ENCODE data around the gene ZDHHC7.

Gene ZDHHC7

DNA sequence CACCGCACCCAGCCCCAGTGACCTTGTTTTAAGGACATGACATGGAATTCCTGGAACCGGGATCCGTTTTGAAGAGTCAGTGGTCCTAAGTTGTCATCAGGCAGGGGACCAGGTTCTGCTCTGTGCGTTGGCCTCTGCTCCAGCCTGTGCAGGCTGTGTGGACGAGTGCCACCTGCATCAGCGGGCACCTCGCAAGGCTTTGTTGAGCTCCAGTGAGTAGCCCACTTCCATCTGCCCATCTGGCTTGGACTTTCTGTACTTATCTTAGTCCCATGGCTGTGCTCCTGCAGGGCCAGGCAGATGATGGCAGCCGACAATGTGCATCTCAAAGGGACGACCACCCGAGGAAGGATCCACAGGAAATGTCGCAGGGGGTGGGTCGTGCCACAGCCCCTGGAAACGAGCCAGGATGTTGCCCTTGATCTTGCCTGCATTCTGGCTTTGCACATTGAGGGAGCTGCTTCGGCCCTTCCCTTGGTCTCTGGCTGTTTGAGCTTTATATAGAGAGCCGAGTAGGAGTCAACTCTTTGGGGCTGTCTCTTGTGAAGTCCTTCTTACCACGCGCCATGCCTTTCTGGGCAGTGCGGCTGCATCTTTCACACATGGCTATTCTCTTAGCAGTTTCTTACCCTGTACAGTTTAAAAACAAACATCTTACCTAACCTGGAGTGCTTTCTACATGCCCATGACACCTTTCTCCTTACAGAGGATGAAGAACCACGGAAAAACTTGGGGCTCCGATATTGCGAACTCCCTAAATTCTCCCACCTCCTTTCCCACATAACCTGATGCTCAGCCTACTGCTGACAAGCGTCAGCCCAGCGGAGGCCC is 34.5 kb upstream of the ZDHHC7 start:
- TF ChIP-seq, protein P1, sequence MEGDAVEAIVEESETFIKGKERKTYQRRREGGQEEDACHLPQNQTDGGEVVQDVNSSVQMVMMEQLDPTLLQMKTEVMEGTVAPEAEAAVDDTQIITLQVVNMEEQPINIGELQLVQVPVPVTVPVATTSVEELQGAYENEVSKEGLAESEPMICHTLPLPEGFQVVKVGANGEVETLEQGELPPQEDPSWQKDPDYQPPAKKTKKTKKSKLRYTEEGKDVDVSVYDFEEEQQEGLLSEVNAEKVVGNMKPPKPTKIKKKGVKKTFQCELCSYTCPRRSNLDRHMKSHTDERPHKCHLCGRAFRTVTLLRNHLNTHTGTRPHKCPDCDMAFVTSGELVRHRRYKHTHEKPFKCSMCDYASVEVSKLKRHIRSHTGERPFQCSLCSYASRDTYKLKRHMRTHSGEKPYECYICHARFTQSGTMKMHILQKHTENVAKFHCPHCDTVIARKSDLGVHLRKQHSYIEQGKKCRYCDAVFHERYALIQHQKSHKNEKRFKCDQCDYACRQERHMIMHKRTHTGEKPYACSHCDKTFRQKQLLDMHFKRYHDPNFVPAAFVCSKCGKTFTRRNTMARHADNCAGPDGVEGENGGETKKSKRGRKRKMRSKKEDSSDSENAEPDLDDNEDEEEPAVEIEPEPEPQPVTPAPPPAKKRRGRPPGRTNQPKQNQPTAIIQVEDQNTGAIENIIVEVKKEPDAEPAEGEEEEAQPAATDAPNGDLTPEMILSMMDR (IDR thresholded peaks at IDR 0.05; ENCODE audit: control extremely low read depth, extremely low read depth, low read depth, missing control alignments): no peak
- ChIA-PET POLR2A (no interaction called here), CTCF (interaction anchor here (1.3 to 1.9 kb wide), 4 partner anchors 10 to 44 kb away, joined by 3 to 8 read pairs (median 4); no protein-coding TSS in a partner anchor)
- DNase-seq (ENCODE audit: extremely low spot score): no peak

DNA sequence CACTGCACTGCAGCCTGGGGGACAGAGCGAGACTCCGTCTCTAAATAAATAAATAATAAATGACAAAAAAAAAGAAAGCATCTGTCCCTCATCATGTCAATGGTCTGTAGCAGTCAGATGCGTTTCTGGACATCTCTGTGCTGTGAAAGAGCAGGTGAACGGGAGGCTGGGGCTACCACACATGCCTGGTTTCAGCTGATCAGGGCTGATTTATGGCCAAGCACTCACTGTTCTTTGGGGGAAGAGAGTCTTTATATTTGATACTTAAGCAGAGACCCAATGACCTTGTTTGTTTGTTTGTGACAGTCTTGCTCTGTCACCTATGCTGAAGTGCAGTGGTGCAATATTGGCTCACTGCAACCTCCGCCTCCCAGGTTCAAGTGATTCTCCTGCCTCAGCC is 33.7 kb upstream of the ZDHHC7 start:
- ChIA-PET POLR2A (no interaction called here), CTCF (interaction anchor here (1.3 kb wide), 1 partner anchor 41 kb away, joined by 3 read pairs; no protein-coding TSS in a partner anchor)
- no peak for DNase-seq (ENCODE audit: extremely low spot score)

DNA sequence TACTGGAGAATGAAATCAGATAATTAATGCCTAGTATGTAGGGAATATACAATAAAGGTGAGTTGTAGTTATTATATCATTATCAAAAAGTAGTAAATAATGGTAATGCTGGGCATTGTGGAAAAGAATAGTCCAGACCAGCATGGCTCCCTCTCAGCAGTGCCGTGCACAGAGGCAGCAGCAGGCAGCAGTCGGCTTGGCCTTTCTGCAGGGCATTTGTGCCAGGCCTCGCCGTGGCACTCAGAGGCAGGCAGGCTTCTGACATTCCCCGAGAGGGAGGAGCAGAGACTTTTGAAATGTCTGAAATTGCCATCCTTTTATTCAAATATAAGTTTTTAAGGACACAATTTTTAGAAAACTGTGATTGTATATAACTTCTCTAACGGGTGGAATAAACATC is 31.3 kb upstream of the ZDHHC7 start:
- ChIA-PET CTCF (interaction anchor here (1.3 to 1.4 kb wide), 2 partner anchors 8 to 14 kb away, joined by 4 read pairs; no protein-coding TSS in a partner anchor), POLR2A (interaction anchor here (0.6 kb wide), 1 partner anchor 1162 kb away, joined by 6 read pairs; no protein-coding TSS in a partner anchor)
- TF ChIP-seq, protein P1 (IDR thresholded peaks at IDR 0.05; ENCODE audit: control extremely low read depth, extremely low read depth, low read depth, missing control alignments): no peak
- no peak for DNase-seq (ENCODE audit: extremely low spot score)

More for the DNA sequence above, 33.7 kb upstream of the ZDHHC7 start:
- TF ChIP-seq, protein P1 (IDR thresholded peaks at IDR 0.05; ENCODE audit: control extremely low read depth, extremely low read depth, low read depth, missing control alignments): no peak

DNA sequence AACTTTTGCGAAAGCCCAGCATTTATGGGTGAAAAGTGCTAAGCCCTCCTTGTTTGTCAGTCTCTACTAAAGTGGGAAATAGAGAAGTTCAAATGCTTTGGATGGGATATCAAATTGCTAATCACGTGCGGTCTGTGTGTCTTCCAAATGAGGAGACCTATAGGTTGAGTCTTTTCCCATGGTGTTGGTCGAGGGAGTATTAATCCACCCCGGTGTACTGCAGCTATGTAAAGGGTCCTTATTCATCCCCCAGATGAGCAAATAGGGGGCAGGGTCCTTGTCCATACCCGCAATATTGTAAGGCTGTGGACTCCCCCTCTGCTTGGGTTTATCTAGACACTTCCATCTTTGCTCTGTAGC is 30.8 kb upstream of the ZDHHC7 start:
- DNase-seq (ENCODE audit: extremely low spot score): no peak
- ChIA-PET POLR2A (no interaction called here), CTCF (interaction anchor here (1.3 to 1.4 kb wide), 3 partner anchors 9 to 15 kb away, joined by 3 to 4 read pairs (median 4); partner anchors contain the start of gene KIAA0513)
- TF ChIP-seq, protein P1 (IDR thresholded peaks at IDR 0.05; ENCODE audit: control extremely low read depth, extremely low read depth, low read depth, missing control alignments): no peak

DNA sequence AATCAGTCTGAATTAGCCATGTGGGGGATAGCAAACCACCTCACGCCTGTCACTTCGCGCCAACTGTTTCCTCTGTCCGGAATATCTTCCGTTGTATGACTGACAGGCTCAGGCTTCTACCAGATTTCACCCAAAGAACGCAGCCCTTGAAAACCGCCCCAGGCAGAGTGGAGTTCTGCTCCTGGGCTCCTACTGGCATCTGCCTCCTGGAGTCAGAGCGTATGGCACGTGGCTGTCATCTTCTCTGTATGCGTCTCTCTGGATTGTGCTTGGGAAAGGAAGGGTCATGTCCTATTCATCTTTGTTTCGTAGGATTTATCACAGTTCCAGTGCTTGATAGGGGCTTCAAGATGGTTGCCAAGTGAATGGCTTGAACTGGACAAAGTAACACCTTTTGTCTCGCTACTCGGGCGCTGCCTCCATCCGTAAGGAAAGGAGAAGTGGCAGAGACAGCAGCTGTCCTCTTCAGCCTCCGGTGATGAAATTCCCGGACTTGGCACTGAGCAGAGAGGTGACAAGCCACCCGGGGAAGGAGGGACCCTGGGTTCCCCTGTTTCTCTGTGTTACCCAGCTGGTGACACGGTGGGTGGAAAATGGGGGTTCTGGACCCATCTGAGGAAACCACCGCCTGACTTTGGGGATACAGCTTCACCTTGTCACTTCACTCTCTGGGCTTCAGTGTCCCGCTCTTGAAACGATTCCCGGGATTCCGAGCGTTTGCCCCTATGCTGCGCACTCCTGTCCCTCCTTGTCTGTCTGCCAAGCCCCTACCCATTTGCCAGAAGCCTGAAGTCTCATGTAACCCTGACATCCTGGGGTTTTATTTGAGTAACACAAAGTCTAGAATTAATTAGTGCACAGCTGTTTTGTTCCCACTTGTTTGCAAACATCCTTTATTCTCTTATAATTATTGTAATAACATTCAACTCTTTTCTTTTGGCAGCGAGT is 30.2 kb upstream of the ZDHHC7 start:
- ChIA-PET CTCF (interaction anchor here (1.3 kb wide), 2 partner anchors 9 to 14 kb away, joined by 3 to 4 read pairs; partner anchors contain the start of gene KIAA0513), POLR2A (no interaction called here)
- TF ChIP-seq, protein P1 (IDR thresholded peaks at IDR 0.05; ENCODE audit: control extremely low read depth, extremely low read depth, low read depth, missing control alignments): no peak
- DNase-seq (ENCODE audit: extremely low spot score): no peak

DNA sequence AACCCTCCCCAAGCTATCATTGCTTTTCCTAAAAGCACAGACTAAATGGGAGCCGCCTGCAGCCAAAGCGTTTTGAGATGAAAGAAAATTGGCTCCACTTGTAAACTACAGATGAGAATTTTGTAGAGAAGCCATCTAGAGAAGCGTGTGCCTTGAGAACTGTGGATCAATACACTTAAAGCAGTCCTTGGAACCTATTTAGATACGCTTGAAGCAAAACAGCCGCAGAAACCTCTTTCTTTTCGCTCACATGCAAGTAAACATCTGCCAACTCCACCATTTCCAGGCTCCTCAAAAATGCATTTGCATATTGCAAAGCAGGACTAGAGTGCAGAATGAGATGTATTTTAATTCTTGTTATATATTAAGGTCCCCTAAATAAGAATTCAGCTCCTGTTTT is 29.4 kb upstream of the ZDHHC7 start:
- ChIA-PET POLR2A (no interaction called here), CTCF (no interaction called here)
- TF ChIP-seq, protein P1 (IDR thresholded peaks at IDR 0.05; ENCODE audit: control extremely low read depth, extremely low read depth, low read depth, missing control alignments): no peak
- DNase-seq (ENCODE audit: extremely low spot score): no peak

Measured in GM10248 (cell line).